NB4 (cell line): ENCODE measurements around the gene DSPP.

ENCODE experiments used
- DNase-seq: peaks from one replicate; pipeline ENCODE4 v3.0.0; 2010; ENCODE audit warnings: low read depth
- H3K4me3 ChIP-seq: one replicate; pipeline ENCODE4 v1.5.1; 2011; ENCODE audit warnings: mild to moderate bottlenecking, low read depth, low read length, moderate library complexity
- MYC ChIP-seq: IDR thresholded peaks from 2 replicates; pipeline ENCODE4 v1.6.1; 2011; ENCODE audit warnings: low read depth, low read length
- POLR2A ChIP-seq: IDR thresholded peaks from 2 replicates; pipeline ENCODE4 v1.6.1; 2011; ENCODE audit warnings: mild to moderate bottlenecking; ENCODE audit not compliant: insufficient read length; ENCODE audit errors: extremely low read depth
- TF ChIP-seq, protein P1 (sequence below): IDR thresholded peaks from 2 replicates; pipeline ENCODE4 v1.6.1; 2011; ENCODE audit warnings: low read depth, low read length
- TF ChIP-seq, protein P2 (sequence below): IDR thresholded peaks from one replicate; pipeline ENCODE4 v1.5.1; 2012; ENCODE audit warnings: low read depth, low read length

DSPP gene

DNA sequence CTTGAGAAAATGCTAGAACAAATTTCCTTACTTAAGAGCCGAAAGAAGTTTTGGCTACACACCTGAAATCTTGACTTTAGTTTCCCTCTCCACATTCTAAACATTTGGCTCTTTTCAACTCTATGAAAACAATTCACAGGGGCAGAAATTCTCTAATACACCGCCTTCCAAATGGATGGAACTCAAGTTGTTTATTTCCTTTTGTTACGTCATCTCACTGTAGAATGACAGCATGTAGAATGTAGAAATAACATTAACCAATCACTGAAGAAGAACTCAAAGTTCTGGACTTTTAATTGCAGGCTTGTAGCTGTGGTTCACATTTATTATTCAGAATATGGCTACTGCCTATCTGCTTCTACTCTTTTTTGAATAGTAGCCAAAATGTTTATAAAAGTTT lies 43.6 kb downstream of the DSPP start:
- TF ChIP-seq, protein P1, sequence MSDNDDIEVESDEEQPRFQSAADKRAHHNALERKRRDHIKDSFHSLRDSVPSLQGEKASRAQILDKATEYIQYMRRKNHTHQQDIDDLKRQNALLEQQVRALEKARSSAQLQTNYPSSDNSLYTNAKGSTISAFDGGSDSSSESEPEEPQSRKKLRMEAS: no peak
- TF ChIP-seq, protein P2, sequence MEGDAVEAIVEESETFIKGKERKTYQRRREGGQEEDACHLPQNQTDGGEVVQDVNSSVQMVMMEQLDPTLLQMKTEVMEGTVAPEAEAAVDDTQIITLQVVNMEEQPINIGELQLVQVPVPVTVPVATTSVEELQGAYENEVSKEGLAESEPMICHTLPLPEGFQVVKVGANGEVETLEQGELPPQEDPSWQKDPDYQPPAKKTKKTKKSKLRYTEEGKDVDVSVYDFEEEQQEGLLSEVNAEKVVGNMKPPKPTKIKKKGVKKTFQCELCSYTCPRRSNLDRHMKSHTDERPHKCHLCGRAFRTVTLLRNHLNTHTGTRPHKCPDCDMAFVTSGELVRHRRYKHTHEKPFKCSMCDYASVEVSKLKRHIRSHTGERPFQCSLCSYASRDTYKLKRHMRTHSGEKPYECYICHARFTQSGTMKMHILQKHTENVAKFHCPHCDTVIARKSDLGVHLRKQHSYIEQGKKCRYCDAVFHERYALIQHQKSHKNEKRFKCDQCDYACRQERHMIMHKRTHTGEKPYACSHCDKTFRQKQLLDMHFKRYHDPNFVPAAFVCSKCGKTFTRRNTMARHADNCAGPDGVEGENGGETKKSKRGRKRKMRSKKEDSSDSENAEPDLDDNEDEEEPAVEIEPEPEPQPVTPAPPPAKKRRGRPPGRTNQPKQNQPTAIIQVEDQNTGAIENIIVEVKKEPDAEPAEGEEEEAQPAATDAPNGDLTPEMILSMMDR: no peak
- TF ChIP-seq POLR2A: no peak
- no peak for TF ChIP-seq MYC
- no peak overlapping the region for H3K4me3 ChIP-seq
- no peak for DNase-seq

DNA sequence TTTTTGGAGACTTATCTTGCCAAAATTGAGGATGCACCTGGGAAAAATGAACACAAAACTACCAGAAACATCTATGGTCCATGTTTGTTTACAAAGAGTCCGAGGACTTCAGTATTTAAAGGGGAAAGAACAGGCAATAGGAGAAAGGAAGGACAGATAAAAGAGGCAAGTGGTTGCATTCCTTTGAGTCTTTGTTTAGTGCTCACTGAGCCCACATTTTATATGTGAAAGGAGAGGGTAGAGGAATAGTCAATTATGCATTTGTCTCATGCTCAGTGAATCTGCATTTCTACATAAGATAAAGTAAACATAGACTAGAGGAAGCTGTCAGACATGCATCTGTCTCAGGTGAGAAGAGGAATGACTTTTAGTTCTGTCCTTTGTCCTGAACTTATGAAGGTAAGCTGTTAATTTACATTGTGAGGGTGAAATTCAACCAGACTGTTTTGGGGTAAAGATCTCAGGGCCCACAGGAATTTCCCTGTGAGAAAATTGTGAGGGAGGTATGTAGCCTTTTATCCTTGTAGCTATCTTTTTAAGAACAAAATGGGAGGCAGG lies 46.2 kb downstream of the DSPP start:
- no peak overlapping the region for H3K4me3 ChIP-seq
- TF ChIP-seq, protein P2: no peak
- TF ChIP-seq, protein P1: no peak
- no peak for TF ChIP-seq POLR2A
- TF ChIP-seq MYC: no peak
- no peak for DNase-seq

DNA sequence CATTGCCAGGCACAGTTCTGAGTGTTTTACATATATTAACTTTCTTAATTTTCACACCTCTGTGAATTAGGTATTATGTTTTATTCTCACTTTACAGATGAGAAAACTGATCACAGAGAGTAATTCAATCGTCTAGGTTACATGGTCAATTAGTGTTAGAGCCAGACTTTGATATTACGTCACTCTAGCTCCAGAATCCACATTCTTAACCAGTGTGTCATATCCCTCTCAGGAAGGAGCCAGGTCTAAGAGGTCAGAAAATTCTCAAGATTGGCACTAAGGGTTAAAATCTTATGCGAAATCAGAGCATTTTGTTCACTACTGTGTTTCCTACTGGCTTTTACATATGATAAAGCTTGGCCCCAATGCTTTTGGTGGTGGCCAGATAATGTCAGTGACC lies 49.2 kb downstream of the DSPP start:
- TF ChIP-seq, protein P2: no peak
- TF ChIP-seq POLR2A (no peak), MYC (no peak)
- TF ChIP-seq, protein P1: no peak
- DNase-seq: no peak
- no peak overlapping the region for H3K4me3 ChIP-seq

DNA sequence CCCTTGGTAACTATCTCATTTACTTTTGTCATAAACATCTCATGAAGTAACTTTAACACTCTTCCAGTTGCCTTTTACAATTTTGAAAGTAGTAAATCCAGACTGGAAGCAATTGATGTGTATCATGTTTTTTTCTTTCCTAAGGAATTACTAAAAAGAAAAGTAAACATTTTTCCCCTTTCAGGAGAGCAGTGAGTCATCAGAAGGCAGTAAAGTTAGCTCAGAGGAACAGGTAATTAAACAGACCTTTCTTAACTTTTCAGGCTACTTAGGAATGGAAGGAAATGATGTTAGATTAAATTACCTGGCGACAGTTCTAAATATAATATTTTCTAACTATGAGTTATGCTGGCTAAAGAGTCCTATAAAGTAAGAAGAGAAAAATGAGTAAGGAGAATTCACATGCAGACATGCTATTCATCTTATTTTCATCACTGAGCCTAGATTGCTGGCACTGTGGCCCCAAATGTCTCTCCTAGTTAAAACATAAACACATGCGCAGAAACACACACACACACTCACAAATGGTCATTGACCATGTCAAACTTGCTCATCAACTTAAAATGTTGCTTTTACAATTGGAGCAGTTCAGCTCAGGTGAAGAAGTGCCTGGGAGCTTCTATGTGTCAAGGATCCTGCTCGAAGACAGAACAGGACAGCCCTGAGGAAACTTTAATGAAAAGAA lies 51.1 kb downstream of the DSPP start:
- no peak for TF ChIP-seq MYC
- TF ChIP-seq, protein P1: no peak
- no peak for TF ChIP-seq POLR2A
- TF ChIP-seq, protein P2: no peak
- no peak for DNase-seq
- no peak overlapping the region for H3K4me3 ChIP-seq

DNA sequence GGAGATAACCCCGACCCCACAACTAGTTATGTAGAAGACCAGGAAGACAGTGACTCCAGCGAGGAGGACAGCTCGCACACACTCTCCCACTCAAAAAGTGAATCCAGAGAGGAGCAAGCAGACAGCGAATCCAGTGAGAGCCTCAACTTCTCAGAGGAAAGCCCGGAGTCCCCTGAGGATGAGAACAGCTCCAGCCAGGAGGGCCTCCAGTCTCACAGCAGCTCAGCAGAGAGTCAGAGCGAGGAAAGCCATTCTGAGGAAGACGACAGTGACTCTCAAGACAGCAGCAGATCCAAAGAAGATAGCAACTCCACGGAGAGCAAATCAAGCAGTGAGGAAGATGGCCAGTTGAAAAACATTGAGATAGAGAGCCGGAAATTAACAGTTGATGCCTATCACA lies 54.5 kb downstream of the DSPP start:
- TF ChIP-seq POLR2A (no peak), MYC (no peak)
- TF ChIP-seq, protein P2: no peak
- TF ChIP-seq, protein P1: no peak
- no peak for DNase-seq
- H3K4me3 ChIP-seq: no peak overlapping the region
